ENCODE results near the gene MAD1L1.

The MAD1L1 gene

DNA sequence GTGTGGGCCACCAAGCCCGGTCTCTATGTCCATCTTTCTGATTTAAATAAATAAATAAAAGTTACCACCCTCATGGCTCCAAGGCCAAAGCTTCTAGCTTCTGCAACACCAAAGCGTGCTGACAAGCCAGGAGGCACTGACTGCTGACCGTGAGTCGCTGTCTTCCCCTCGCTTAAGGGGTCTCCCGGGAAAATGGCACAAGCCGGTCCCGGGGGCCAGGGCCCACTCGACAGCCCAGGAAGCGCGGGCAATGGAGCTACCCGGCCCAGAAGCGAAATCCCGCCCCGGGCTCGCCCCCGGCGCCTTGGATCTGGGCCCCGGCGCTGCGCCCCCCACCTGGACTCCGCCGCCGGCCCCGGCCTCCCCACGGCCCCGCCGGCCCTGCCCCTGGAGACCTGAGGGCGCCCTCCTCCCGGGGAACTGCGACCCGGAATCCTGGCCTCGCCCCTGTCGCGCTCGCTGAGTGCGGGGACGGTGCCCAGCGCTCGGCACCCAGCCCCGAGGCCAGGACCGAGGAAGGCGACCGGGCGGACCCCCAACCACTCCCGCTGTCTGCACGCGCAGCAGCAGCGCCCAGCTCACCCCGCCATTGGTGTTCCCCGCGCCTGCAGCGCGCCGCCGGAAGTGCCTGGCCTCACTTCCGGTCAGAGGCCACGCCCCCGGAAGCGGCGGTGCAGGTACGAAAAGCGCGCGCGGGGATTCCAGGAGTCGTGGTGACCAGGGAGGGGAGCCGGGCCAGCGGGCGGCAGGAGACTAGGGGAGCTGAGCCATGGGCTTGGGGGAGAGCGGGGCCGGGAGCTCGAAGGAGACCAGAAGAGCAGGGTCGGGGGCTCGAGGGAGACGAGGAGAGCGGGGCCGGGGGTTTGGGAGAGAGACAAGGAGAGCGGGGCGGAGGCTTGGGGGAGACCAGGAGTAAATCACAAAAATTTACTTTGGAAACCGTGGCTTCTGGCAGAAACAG lies 9.1 kb upstream of the MAD1L1 start, which contains the start of the genes MRM2 and NUDT1:
TSS of gene MRM2 (minus strand) at position 626 of the 961 bp plus-strand sequence. CDS start at position 590, 36 bp downstream.
TSS of gene NUDT1 (plus strand) at position 647 of the 961 bp plus-strand sequence. CDS start 2,349 bp downstream, outside the sequence.
- peak; percentile 67 to 68 for DNase-seq

GRCh38 chr7:2239242-2239641 lies 6.5 kb upstream of the MAD1L1 start:
- DNase-seq: no peak

- peak; percentile 27 to 83 for DNase-seq
Observed at GRCh38 chr7:2237109-2237602, 4.4 kb upstream of the MAD1L1 start.

DNA sequence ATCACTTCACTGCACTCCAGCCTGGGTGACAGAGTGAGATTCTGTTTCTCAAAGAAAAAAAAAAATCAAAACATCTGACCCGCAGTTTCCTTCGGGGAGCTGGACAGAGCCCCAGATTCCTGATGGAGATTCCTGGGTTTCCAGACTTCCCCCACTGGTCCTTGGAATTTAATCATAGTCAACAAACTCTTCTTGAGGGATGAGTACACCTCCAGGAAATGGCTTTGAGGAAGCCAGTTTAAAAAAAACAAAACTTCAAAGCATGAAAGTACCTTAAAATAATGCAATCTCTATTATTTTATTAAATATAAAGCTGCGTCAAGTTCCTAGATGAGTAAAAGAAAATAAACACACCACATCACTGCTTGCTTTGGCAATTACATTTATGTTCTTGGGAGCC lies 1.2 kb upstream of the MAD1L1 start:
- DNase-seq: no peak

- DNase-seq: no peak
Observed at GRCh38 chr7:2231992-2232765, 566 bp downstream of the MAD1L1 start.

GRCh38 chr7:2230882-2231281 lies 1.9 kb downstream of the MAD1L1 start:
- DNase-seq: no peak

DNA sequence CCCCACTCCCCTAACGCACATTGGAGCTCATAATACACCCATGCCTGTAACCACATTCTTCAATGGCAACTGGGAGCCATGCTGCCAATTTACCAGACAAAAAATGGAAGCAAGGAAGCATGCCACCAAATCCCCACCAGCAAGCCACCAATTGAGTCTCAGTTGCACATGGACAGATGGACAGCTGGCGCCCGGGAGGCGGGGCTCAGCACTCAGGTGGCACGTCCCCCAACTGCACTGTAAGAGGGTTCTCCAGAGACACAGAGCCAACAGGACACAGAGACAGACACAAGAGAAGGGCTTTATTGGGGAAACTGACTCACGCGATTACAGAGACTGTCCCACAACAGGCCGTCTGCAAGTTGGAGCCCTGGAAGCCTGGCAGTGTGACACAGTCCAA lies 2.5 kb downstream of the MAD1L1 start:
- no peak for DNase-seq

GRCh38 chr7:2229467-2229866 lies 3.3 kb downstream of the MAD1L1 start:
- no peak for DNase-seq

- DNase-seq: no peak
Observed at GRCh38 chr7:2228921-2229320, 3.8 kb downstream of the MAD1L1 start.

GRCh38 chr7:2227699-2228098 lies 5.0 kb downstream of the MAD1L1 start:
- DNase-seq: no peak

GRCh38 chr7:2225830-2226229 lies 6.9 kb downstream of the MAD1L1 start:
- DNase-seq: no peak

DNA sequence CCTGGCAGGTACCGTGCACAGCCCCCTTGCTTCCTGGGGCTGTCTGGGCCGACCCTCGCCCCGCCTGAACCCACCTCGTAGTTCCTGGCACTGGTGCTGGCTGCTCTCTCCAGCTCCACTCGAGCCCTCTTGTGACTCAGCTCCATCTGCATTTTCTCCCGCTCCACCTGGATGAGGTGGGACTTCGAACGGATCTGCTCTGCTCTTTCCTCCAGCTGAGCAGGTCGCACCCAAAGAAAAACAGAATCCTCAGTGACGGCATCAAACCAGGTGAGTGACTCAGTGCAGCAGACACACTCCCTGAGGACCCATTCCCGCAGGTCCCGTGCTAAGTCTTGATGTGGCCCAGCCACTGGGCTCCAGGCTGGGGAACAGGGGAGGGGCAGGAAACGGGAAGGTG lies 7.4 kb downstream of the MAD1L1 start:
- no peak for DNase-seq

DNA sequence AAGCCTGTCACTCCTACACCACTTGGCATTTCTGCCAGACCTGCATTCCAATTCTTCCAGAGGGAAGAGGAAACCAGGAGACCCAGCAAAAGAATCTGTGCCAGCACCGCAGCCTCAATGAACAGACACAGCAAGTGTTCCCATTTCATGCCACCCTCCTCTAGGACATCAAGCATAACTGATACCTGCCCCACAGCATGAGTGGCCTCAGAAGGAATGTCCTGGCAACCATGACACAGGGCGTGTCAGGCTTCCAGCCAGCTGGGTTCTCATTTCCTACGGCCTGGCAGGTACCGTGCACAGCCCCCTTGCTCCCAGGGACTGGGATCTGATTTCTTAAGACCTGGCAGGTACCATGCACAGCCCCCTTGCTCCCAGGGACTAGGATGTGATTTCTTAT lies 7.8 kb downstream of the MAD1L1 start:
- no peak for DNase-seq

GRCh38 chr7:2224491-2224928 lies 8.2 kb downstream of the MAD1L1 start:
- DNase-seq: no peak

DNA sequence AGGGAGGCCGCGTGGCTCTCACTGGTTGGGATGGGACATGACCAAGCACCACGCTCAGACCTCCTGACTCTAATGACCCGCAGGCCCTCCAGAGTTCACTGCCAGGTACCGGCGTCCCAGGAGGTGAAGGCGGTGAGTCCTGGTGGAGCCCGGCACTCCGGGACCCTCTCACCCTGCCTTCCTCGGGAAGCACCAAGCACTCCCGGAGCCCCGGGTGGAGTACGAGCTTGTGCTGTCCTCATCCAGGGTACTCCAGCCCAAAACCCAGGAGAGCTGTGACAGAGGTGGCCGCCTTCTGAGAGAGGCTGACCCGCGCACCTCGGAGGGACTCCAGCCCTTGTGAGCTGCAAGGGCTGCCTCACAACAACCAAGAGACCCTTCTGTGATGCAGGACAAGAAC lies 9.4 kb downstream of the MAD1L1 start:
- no peak for DNase-seq

GRCh38 chr7:2222516-2222915 lies 10.2 kb downstream of the MAD1L1 start:
- DNase-seq: no peak

- no peak for DNase-seq
Observed at GRCh38 chr7:2220954-2221353, 11.8 kb downstream of the MAD1L1 start.

- DNase-seq: no peak
Observed at GRCh38 chr7:2220506-2220905, 12.2 kb downstream of the MAD1L1 start.

GRCh38 chr7:2220030-2220429 lies 12.7 kb downstream of the MAD1L1 start:
- no peak for DNase-seq

GRCh38 chr7:2219606-2220005 lies 13.1 kb downstream of the MAD1L1 start:
- DNase-seq: no peak

- DNase-seq: no peak
Observed at GRCh38 chr7:2219136-2219535, 13.6 kb downstream of the MAD1L1 start.

DNA sequence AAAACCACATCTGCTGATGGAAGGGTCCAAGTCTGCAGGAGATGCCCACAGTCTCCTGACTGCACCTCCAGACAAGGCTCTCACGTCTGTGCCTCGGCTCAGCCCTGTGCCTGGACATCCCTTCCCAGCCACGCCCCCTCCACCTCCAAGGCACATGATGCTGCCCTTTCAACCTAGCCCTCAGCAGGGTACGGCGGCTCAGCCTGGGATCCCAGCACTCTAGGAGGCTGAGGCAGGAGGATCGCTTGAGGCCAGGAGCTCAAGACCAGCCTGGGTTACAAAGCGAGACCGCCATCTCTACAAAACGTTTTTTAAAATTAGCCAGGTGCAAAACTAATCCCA lies 14.3 kb downstream of the MAD1L1 start:
- DNase-seq: no peak

GRCh38 chr7:2217716-2218443 lies 14.9 kb downstream of the MAD1L1 start:
- no peak for DNase-seq

Data from CD4-positive, alpha-beta T cell treated with Interleukin-4 for 1 hour (primary cell).